ENCODE results near the gene AMH. TPM values are rescaled to one million over a fixed set of nuclear protein-coding genes. Genes with fewer than 3 reads are reported as not detected.

Gene AMH
- total and polyA plus RNA-seq, 2 of the 13 experiments (the other 11 are each of a cell fraction or from before 2014, with no cell fraction given) = 0.03 to 0.18 TPM

GRCh38 chr19:2269244-2270156 lies 20.4 kb downstream of the AMH start (continued):
- TF ChIP-seq TIGD3 (CRISPR knock-in tag; IDR thresholded peaks at IDR 0.05; ENCODE audit: borderline replicate concordance) (0 out of 2 replicates have a peak, but pooled peaks have one; percentile 66), JUND (CRISPR knock-in tag; IDR thresholded peaks at IDR 0.05) (no peak), YY1 (IDR thresholded peaks at IDR 0.05; ENCODE audit: insufficient read depth, insufficient replicate concordance, low read depth, low read length) (peak; percentile 99), ATF7-NPFF (CRISPR knock-in tag; IDR thresholded peaks at IDR 0.05; ENCODE audit: low read depth) (peak; percentile 67; the same call in 1 of the 2 replicates), HMG20B (CRISPR knock-in tag; conservative IDR thresholded peaks at IDR 0.05) (0 out of 2 replicates have a peak, but pooled peaks have one; percentile 56), MYPOP (CRISPR knock-in tag; IDR thresholded peaks at IDR 0.05) (peak; percentile 88), ATAD3A (CRISPR knock-in tag; IDR thresholded peaks at IDR 0.05) (no peak), HIC2 (CRISPR knock-in tag; IDR thresholded peaks at IDR 0.05; ENCODE audit: low read depth) (no peak), NONO (IDR thresholded peaks at IDR 0.05) (no peak), NONO (CRISPR knock-in tag; conservative IDR thresholded peaks at IDR 0.05) (peak; percentile 87), ZNF17 (CRISPR knock-in tag; IDR thresholded peaks at IDR 0.05) (0 out of 2 replicates have a peak, but pooled peaks have one; percentile 63), SRSF1 (optimal IDR thresholded peaks at IDR 0.05; ENCODE audit: low read depth, low read length) (peak; percentile 91), TGIF2 (CRISPR knock-in tag; IDR thresholded peaks at IDR 0.05) (no peak), ZSCAN5A (CRISPR knock-in tag; IDR thresholded peaks at IDR 0.05; ENCODE audit: borderline replicate concordance) (no peak), ZNF235 (CRISPR knock-in tag; IDR thresholded peaks at IDR 0.05; ENCODE audit: borderline replicate concordance) (peak; percentile 72; the same call in 1 of the 2 replicates), KDM5B (CRISPR knock-in tag; IDR thresholded peaks at IDR 0.05; ENCODE audit: borderline replicate concordance) (peak; percentile 46; the same call in 1 of the 2 replicates), CREBL2 (CRISPR knock-in tag; IDR thresholded peaks at IDR 0.05; ENCODE audit: borderline replicate concordance) (no peak), ZNF775 (CRISPR knock-in tag; IDR thresholded peaks at IDR 0.05; ENCODE audit: borderline replicate concordance) (no peak), SIN3A (IDR thresholded peaks at IDR 0.05; ENCODE audit: borderline replicate concordance, low read depth, low read length) (peak; percentile 51; the same call in 1 of the 2 replicates), POLR2AphosphoS2 (IDR thresholded peaks at IDR 0.05; ENCODE audit: low read depth, low read length) (peak; percentile 84), ZNF644 (CRISPR knock-in tag; IDR thresholded peaks at IDR 0.05; ENCODE audit: low read depth) (no peak), E2F5 (CRISPR knock-in tag; conservative IDR thresholded peaks at IDR 0.05) (peak; percentile 61; the same call in 1 of the 2 replicates)

Data from HepG2 (cell line).